GM23248 (cell line): ENCODE results near the gene CCDC170. TPM values are rescaled to one million over a fixed set of nuclear protein-coding genes. Genes with fewer than 3 reads are reported as not detected.
A peak's percentile ranks its signal among the peaks of the same experiment; 100 is the strongest.

Experiments used
- DNase-seq: peaks from one replicate; pipeline ENCODE4 v3.0.0-alpha.2; 2015
- H2AFZ ChIP-seq: fragments of 200-600 bp; sonication (generic); 2 replicates; pipeline ENCODE4 v1.6.1; 2016; ENCODE audit warnings: antibody characterized with exemption
- H3F3A ChIP-seq: fragments of 200-600 bp; sonication (generic); 2 replicates; pipeline ENCODE4 v1.6.1; 2016; ENCODE audit warnings: mild to moderate bottlenecking, antibody characterized with exemption, mixed run types; ENCODE audit not compliant: insufficient read depth
- H3K27ac ChIP-seq: fragments of 200-600 bp; sonication (generic); 2 replicates; pipeline ENCODE4 v1.5.1; 2016; ENCODE audit warnings: mild to moderate bottlenecking
- H3K27me3 ChIP-seq: fragments of 200-600 bp; sonication (generic); replicated peaks from 2 replicates; pipeline ENCODE4 v1.6.1; 2016; ENCODE audit warnings: mild to moderate bottlenecking; ENCODE audit not compliant: insufficient read depth
- H3K36me3 ChIP-seq: fragments of 200-600 bp; sonication (generic); 2 replicates; pipeline ENCODE4 v1.6.1; 2016; ENCODE audit warnings: low read depth, mild to moderate bottlenecking
- H3K4me1 ChIP-seq: fragments of 200-600 bp; sonication (generic); 2 replicates; pipeline ENCODE4 v1.6.1; 2016; ENCODE audit warnings: mild to moderate bottlenecking; ENCODE audit not compliant: insufficient read depth
- H3K4me2 ChIP-seq: fragments of 200-600 bp; sonication (generic); one replicate; pipeline ENCODE4 v1.6.1; 2016; ENCODE audit warnings: mild to moderate bottlenecking; ENCODE audit not compliant: unreplicated experiment
- H3K4me3 ChIP-seq: fragments of 200-600 bp; sonication (generic); 2 replicates; pipeline ENCODE4 v1.5.1; 2016; ENCODE audit warnings: mild to moderate bottlenecking
- H3K79me2 ChIP-seq: fragments of 200-600 bp; sonication (generic); 2 replicates; pipeline ENCODE4 v1.6.1; 2016; ENCODE audit warnings: mild to moderate bottlenecking; ENCODE audit not compliant: insufficient read depth
- H3K9ac ChIP-seq: fragments of 200-600 bp; sonication (generic); 2 replicates; pipeline ENCODE4 v1.6.1; 2016; ENCODE audit warnings: mild to moderate bottlenecking
- H3K9me2 ChIP-seq: fragments of 200-600 bp; sonication (generic); 2 replicates; pipeline ENCODE4 v1.6.1; 2016; ENCODE audit warnings: mixed run types, mild to moderate bottlenecking, moderate library complexity; ENCODE audit not compliant: insufficient read depth
- H3K9me3 ChIP-seq: fragments of 200-600 bp; sonication (generic); one replicate; pipeline ENCODE4 v1.6.1; 2017; ENCODE audit warnings: low read depth
- H4K20me1 ChIP-seq: fragments of 200-600 bp; sonication (generic); 2 replicates; pipeline ENCODE4 v1.6.0; 2016; ENCODE audit not compliant: insufficient read depth
- EZH2 ChIP-seq: fragments of 200-600 bp; sonication (generic); IDR thresholded peaks from 2 replicates; pipeline ENCODE4 v1.6.1; 2018; ENCODE audit warnings: antibody characterized with exemption, mild to moderate bottlenecking; ENCODE audit not compliant: insufficient read depth, poor library complexity, severe bottlenecking
- EZH2phosphoT487 ChIP-seq: fragments of 200-600 bp; sonication (generic); IDR thresholded peaks from 2 replicates; pipeline ENCODE4 v1.6.1; 2018; ENCODE audit warnings: antibody characterized with exemption, moderate library complexity, mild to moderate bottlenecking, low read depth; ENCODE audit not compliant: insufficient read depth
- WGBS, 2 experiments: methylation state at CpG; one replicate each; pipeline ENCODE4 v1.1.6; 2015 to 2017; ENCODE audit warnings: low lambda C conversion rate in 2 of 2, low coverage in 1 of 2; ENCODE audit errors: missing lambda C conversion rate in 2 of 2; 5-methylcytosine and 5-hydroxymethylcytosine counted together
- in situ Hi-C: fragments of 300-500 bp; cut with MboI; formaldehyde crosslinking; loops from 2 replicates; pipeline ENCODE4 v1.15.0; 2020
- polyA plus RNA-seq: library from polyadenylated mRNA; unstranded; fragments of >200 nt; fragmentation: Nextera tagmentation; extraction: Ambion mirVana; gene quantifications from 2 replicates; pipeline ENCODE4 v1.2.1, GENCODE V29; 2016
- total RNA-seq: library from RNA; depleted of rRNA; stranded (reverse); fragments of >200 nt; shearing (Covaris generic); gene quantifications from 2 replicates; pipeline ENCODE4 v1.2.3, GENCODE V29; 2014

CCDC170 gene
- total and polyA plus RNA-seq, 2 experiments from 2014 or later = 0.11 to 0.49 TPM

GRCh38 chr6:151535476-151536187 is 41.8 kb downstream of the CCDC170 start:
- Histone ChIP-seq H3K4me1 (no peaks in the 10 kb centered on the region), H3K27ac (no peak overlapping the region), H3K9me2 (no peaks in the 10 kb centered on the region), H3K9ac (no peak overlapping the region), H3K27me3 (no peaks in the 10 kb centered on the region), H3K4me2 (no peak overlapping the region), H3F3A (no peaks in the 10 kb centered on the region), H4K20me1 (no peaks in the 10 kb centered on the region), H3K9me3 (no peaks in the 10 kb centered on the region), H3K79me2 (no peaks in the 10 kb centered on the region), H3K4me3 (no peak overlapping the region), H3K36me3 (no peaks in the 10 kb centered on the region), H2AFZ (no peak overlapping the region)
- WGBS, 2 experiments = 42 to 50% methylated on average over 4 of the region's 4 CpGs
- TF ChIP-seq EZH2phosphoT487 (no peak), EZH2 (no peak)
- in situ Hi-C loops = no loop called here
- no peak for DNase-seq

GRCh38 chr6:151536188-151536479 is 42.3 kb downstream of the CCDC170 start:
- no peak for TF ChIP-seq EZH2phosphoT487
- no peak for TF ChIP-seq EZH2
- in situ Hi-C loops = no loop called here
- no peaks in the 10 kb centered on the region for H3K9me3 ChIP-seq
- H2AFZ ChIP-seq = no peak overlapping the region
- no peaks in the 10 kb centered on the region for H3K27me3 ChIP-seq
- WGBS, 2 experiments = 58 to 60% methylated on average over 10 of the region's 10 CpGs
- H3K9me2 ChIP-seq = no peaks in the 10 kb centered on the region
- H3K4me3 ChIP-seq = no peak overlapping the region
- H3K36me3 ChIP-seq = no peaks in the 10 kb centered on the region
- no peaks in the 10 kb centered on the region for H3K79me2 ChIP-seq
- H3F3A ChIP-seq = no peaks in the 10 kb centered on the region
- no peak overlapping the region for H3K27ac ChIP-seq
- no peak overlapping the region for H3K4me2 ChIP-seq
- no peak for DNase-seq
- no peaks in the 10 kb centered on the region for H3K4me1 ChIP-seq
- no peaks in the 10 kb centered on the region for H4K20me1 ChIP-seq
- H3K9ac ChIP-seq = no peak overlapping the region

- H3K27ac ChIP-seq = no peak overlapping the region
- H3K27me3 ChIP-seq = no peaks in the 10 kb centered on the region
- in situ Hi-C loops = no loop called here
- no peaks in the 10 kb centered on the region for H3K9me2 ChIP-seq
- no peak overlapping the region for H3K9ac ChIP-seq
- no peaks in the 10 kb centered on the region for H3K36me3 ChIP-seq
- no peak overlapping the region for H3K4me2 ChIP-seq
- no peaks in the 10 kb centered on the region for H3K4me1 ChIP-seq
- no peaks in the 10 kb centered on the region for H4K20me1 ChIP-seq
- no peak for TF ChIP-seq EZH2
- H3K79me2 ChIP-seq = no peaks in the 10 kb centered on the region
- H3F3A ChIP-seq = no peaks in the 10 kb centered on the region
- no peak overlapping the region for H3K4me3 ChIP-seq
- H3K9me3 ChIP-seq = no peaks in the 10 kb centered on the region
- DNase-seq = no peak
- H2AFZ ChIP-seq = no peak overlapping the region
Measured at GRCh38 chr6:151537556-151537955, 43.7 kb downstream of the CCDC170 start.

- Histone ChIP-seq H3K9me2 (no peaks in the 10 kb centered on the region), H3K9ac (no peak overlapping the region), H3K9me3 (no peaks in the 10 kb centered on the region), H3K4me1 (no peaks in the 10 kb centered on the region), H4K20me1 (no peaks in the 10 kb centered on the region), H3K4me2 (no peak overlapping the region), H2AFZ (no peak overlapping the region), H3K79me2 (no peaks in the 10 kb centered on the region), H3K4me3 (no peak overlapping the region), H3K36me3 (no peaks in the 10 kb centered on the region), H3K27ac (no peak overlapping the region), H3F3A (no peaks in the 10 kb centered on the region), H3K27me3 (no peaks in the 10 kb centered on the region)
- peak; percentile 4 for DNase-seq
- WGBS, 2 experiments = 3 to 4% methylated on average over 1 of the region's 1 CpG
- in situ Hi-C loops = no loop called here
- no peak for TF ChIP-seq EZH2
- no peak for TF ChIP-seq EZH2phosphoT487
Measured at GRCh38 chr6:151539506-151540268, 45.9 kb downstream of the CCDC170 start.
